Measurements from ENCODE around the gene ARF6.

ARF6 gene

DNA sequence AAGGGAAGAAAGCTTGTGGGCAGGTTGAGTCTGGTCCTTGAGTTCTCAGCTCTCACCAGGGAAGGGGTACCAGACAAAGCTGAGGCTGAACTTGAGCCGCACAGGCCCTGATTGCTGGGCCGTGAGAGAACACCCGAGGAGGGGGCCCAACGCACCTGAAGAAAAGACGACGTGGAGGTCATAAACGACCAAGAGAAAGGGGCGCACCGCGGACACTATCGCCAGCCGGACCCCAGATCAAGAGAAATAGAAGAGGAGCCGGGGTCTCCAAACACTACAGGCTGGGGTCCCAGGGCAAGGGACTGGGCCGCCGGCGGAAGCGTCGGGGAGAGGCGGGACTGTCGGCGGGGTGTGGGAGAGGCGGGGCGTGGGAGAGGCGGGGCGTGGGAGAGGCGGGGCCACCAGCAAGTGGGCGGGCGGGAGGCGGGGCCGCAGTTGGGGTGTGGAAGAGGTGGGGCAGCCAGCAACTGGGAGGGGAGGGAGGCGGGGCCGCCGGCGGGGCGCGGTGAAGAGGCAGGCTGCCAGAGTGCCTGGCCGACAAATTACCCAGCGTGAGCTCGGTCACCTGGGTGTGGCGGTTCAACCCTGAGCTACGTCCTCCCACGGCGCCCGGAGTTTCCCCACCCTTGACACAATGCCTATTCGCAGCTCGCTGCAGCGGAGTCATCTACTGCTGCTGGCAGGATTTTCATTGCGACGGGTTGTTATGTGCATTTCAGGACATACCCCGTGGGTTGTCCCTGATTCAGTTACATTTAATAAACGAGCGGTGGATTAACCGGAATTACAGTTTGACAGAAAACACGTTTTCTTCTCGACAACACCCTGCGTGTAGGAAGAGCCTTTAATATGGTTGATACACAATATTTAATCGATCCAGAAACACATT lies 24.8 kb upstream of the ARF6 start:
- TF ChIP-seq, protein P1, sequence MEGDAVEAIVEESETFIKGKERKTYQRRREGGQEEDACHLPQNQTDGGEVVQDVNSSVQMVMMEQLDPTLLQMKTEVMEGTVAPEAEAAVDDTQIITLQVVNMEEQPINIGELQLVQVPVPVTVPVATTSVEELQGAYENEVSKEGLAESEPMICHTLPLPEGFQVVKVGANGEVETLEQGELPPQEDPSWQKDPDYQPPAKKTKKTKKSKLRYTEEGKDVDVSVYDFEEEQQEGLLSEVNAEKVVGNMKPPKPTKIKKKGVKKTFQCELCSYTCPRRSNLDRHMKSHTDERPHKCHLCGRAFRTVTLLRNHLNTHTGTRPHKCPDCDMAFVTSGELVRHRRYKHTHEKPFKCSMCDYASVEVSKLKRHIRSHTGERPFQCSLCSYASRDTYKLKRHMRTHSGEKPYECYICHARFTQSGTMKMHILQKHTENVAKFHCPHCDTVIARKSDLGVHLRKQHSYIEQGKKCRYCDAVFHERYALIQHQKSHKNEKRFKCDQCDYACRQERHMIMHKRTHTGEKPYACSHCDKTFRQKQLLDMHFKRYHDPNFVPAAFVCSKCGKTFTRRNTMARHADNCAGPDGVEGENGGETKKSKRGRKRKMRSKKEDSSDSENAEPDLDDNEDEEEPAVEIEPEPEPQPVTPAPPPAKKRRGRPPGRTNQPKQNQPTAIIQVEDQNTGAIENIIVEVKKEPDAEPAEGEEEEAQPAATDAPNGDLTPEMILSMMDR (IDR thresholded peaks at IDR 0.05), result no peak

DNA sequence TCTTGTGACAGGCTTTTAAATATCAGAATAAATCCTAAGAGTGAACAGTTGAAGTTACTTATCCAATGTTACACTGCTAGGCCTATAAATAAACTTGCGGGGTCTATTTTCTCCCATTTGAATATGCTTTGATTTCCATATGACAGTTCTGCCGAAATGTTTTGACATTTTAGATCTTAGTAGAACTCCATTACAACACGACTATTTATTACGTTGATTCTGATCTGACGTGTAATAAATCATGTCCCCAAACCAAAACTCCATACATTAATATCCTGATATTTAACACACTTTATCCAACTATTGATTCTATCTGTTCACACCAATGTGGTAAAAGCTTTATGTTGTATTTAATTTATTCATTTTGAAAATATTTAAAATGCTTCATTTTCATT lies 24.2 kb upstream of the ARF6 start:
- TF ChIP-seq, protein P1 (IDR thresholded peaks at IDR 0.05), result no peak

DNA sequence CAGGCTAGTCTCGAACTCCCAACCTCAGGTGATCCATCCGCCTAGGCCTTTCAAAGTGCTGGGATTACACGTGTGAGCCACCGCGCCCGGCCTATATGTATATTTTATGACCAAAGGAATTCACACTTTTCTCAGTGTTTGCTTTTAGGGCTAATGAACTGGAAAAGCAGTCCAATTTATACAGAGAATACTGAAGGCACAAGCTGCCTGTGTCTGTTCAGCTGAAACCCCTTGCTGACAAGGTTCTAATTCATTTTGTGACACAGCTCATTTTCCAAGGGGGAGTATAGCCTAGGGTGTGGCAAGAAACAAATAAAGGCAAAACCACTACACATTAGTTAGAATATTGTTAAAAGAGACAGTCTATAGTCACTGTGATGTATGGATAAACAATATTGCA lies 22.0 kb upstream of the ARF6 start:
- TF ChIP-seq, protein P1 (IDR thresholded peaks at IDR 0.05), result no peak

DNA sequence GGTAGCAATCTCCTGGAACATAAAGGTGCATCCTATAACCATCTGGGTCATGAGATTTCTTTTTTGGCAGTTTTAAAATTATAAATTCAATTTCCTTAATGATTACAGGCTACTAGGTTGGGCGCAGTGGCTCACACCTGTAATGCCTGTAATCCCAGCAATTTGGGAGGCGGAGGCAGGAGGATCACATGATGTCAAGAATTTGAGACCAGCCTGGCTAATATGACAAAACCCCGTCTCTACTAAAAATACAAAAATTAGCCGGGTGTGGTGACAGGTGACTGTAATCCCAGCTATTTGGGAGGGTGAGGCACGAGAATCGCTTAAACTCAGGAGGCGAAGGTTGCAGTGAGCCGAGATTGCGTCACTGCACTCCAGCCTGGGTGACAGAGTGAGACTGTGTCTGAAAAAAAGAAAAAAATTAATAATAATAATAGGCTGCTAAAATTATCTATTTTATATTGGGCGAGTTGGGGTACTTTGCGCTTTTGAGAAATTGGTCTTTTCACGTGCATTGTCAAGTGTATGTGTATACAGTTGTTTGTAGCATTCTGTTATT lies 17.2 kb upstream of the ARF6 start:
- TF ChIP-seq, protein P1 (IDR thresholded peaks at IDR 0.05), result no peak

DNA sequence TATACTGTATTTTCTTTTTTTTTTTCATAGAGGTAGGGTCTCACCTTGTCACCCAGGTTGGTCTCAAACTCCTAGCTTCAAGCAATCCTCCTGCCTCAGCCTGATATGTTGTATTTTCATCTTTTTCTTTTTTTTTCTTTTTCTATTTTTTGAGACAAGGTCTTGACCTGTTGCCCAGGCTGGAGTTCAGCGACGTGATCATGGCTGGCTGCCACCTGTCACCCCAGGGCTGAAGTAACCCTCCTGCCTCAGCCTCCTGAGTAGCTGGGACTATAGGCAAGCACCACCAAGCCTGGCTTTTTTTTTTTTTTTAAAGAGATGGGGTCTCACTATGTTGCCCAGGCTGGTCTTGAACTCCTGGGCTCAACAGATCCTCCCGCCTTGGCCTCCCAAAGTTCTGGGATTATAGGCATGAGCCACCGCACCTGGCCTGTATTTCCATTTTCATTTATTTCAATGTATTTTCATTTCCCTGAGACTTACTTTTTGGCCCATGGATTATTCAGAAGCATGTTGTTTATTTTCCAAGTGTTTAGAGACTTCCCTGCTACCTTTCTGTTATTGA lies 16.2 kb upstream of the ARF6 start:
- TF ChIP-seq, protein P1 (IDR thresholded peaks at IDR 0.05), result no peak

DNA sequence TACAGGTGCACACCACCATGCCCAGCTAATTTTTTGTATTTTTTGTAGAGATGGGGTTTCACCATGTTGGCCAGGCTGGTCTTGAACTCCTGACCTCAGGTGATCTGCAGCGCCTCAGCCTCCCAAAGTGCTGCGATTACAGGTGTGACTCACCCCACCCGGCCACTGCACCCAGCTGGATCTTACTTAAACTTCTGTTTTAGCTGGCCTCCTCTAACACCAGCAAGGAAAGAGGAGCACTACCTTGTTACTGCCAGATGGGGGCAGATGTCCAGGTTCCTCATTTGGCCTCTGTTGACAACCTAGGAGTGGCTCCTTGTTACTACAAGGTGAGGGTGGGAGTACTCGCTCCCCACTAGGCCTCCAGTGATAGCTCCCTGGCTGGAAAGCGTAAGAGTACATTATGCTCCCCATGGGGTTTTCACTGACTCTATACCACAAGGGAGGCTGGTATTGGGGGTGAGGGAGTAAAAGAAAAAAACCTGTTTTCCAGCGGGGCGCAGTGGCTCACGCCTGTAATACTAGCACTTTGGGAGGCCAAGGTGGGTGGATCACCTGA lies 13.2 kb upstream of the ARF6 start:
- TF ChIP-seq, protein P1 (IDR thresholded peaks at IDR 0.05), result peak; percentile 59

DNA sequence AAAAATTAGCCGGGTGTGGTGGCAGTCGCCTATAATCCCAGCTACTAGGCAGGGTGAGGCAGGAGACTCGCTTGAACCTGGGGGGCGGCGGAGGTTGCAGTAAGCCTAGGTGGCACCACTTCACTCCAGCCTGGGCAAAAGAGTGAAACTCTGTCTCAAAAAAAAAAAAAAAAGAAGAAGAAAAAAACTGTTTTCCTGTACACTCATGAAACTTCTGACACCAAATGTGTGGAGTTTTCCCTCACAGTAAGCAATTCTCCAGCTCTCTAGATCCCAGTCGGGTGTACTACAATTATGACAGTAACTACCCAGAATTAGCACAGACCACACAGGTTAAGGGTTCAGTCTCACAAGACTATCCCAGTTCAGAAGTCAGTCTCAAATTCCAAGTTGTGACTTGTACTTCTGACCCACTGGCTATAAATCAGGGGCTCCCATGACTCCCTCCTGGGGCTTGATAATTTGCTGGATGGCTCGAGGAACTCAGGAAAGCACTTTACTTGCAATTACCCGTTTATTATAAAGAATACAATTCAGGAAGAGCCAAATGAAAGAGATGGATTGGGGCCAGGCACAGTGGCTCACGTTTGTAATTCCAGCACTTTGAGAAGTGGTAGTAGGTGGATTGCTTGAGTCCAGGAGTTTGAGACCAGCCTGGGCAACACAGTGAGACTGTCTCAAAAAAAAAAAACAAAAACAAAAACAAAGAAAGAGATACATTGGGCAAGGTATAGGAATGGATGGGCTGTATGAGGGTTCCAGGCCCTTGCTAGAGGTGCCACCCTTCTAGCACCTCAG lies 12.4 kb upstream of the ARF6 start:
- TF ChIP-seq, protein P1 (IDR thresholded peaks at IDR 0.05), result no peak
